Measurements from ENCODE around the gene TRIM46.
A peak's percentile ranks its signal among the peaks of the same experiment; 100 is the strongest.
"Not testable (repeated sequence)": the region's sequence is repeated elsewhere in the genome, so short reads cannot be mapped to it uniquely, and the experiment has no call there.

The TRIM46 gene

DNA sequence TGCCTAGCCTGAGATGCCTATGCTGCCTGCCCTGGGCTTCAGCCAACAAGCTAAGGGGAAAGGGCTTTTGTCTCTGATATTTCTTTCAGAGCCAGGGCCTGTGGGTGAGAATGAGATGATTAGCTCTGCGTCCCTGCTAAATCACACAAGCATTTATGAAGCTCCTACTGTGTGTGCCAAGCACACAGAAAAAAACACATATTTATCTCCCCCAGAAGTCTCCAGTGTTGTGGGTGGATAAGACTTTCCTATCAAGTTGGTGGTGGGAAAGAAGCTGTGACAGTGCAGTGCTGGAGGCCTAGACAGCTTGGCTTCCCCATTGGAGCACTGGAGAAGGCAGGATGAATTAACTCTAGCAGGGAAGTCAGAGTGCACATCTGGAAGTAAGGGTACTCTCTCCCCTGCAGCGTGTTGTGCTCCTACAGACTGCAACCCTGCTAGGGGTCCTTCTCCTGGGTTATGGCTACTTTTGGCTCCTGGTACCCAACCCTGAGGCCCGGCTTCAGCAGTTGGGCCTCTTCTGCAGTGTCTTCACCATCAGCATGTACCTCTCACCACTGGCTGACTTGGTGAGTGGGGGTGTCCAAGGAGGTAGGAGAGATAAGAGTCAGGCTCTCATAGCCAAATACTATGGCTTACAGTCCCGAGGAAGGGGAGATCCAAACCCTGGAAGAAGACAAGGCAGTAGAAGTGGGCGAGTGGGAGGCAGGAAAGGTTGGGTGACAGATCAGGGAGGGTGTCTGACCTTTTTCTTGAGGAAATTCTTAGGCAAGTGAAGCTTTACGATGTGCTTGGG, 36.3 kb upstream of the TRIM46 start:
- no peak for DNase-seq

DNA sequence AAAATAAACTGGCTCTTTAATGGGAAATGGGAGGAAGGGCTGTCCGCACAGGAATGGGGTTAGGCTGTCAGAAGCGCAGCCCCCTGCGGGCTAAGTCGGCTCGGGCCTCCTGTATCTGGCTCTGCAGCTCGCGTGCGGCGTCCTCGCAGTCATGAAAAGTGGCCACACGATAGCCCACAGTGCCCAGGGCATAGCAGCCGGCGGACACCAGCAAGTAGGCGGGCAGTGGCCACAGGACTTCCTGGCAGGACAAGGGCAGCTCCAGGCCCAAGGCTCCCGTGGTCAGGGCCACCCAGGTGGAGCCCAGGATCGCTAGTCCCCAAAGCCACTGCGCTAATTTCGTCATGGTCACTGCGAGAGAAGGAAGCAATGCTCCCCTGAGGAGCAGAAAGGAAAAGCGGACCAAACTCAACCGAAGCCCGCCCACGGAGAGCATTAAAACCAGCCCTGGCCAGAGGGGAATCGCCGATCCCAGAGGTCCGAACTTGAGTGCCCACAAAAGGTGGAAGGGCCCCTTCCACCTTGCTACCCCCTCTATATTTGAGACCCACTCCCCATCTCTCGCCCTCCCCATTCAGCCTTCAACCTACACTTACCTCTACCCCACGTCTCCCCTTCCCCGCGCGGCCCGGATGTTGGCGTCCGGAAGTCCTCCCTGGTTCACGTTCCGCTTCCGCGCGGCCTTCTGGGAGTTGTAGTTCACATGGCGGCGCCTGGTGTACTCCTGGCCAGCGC, 33.6 kb upstream of the TRIM46 start, which contains the start of gene DPM3:
TSS of gene DPM3 (minus strand) at position 637 of the 735 bp plus-strand sequence. CDS start at position 346, 291 bp downstream.
- DNase-seq = peak; percentile 87 to 91

DNA sequence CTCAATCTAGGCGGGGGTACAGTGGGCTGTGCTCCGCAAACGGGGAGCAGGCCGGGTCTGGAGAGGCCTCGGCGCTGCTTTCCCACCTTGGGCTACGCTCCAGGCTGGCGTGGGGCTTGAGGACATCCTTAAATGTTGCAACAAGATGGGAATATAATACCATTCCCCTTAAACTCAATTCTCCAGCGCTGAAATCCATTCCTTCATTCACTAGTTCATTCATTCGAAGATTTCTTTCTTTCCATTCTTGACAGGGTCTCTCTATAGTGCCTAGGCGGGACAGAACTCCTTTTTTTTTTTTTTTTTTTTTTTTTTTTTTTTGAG, 33.1 kb upstream of the TRIM46 start:
- no peak for DNase-seq

DNA sequence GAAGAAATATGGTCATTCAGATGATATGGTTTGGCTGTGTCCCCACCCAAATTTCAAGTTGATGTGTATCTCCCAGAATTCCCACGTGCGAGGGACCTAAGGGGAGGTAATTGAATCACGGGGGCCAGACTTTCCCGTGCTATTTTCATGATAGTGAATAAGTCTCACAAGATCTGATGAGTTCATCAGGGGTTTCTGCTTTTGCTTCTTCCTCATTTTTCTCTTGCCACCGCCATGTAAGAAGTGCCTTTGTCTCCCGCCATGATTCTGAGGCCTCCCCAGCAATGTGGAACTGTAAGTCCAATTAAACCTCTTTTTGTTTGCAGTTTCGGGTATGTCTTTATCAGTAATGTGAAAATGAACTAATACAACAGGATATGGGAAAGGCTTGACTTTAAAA, 31.9 kb upstream of the TRIM46 start:
- peak; percentile 66 to 77 for DNase-seq

DNA sequence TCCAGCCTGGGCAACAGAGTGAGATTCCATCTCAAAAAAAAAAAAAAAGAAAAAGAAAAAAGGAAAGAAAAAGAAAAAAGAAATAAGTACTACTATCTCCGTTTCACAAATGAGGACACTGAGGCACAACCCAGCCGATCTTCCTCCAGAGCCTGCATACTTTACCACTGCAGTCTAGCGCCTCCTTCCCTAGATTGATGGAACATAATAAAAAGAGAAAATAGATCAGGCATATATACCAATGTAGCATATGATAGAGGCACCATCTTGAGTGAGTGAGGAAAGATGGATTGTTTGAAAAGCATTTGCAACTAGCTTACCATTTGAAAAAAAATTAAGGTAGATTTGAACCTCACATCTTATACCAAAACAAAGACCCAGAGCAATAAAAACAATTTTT, 28.2 kb upstream of the TRIM46 start:
- DNase-seq = no peak

- peak; percentile 51 to 56 for DNase-seq
Measured at GRCh38 chr1:155155996-155156643, 17.5 kb upstream of the TRIM46 start.

DNA sequence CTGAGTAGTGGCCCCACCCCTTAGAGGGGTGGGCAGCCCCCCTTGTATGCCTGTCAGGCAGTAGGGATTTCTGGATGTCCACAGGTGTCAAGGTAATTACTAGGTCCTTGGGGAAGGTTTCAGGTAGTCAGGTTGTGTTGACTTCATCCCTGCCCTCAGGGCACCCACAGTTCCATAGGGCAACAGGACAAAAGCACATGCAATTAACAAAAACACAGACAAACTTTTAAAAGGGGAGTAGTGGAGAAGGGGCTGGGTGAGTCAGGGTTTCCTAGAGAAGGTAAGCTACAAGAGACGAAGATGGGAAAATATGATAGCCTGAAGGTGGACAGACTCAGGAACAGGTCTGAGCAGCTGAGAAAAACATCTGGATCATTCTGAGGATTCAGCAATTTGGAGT, 14.7 kb upstream of the TRIM46 start:
- DNase-seq = no peak

DNA sequence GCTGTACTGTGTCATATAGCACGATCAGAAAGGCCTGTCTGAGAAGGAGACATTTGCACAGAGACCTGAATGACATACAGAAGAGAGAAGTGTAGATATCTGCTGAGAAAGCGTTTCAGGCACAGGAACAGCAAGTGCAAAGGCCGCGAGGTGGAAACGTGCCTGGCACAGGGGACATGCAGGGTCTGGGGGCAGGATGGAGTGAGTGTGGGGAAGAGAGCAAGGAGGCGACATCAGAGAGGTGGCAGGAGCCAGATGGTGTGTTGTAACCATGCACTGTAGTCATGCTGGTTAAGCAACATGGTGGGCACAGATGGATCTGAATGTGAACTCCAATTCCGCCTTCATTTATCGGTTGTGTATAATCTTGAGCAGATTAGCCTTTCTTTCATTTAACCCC, 13.5 kb upstream of the TRIM46 start:
- DNase-seq = no peak

DNA sequence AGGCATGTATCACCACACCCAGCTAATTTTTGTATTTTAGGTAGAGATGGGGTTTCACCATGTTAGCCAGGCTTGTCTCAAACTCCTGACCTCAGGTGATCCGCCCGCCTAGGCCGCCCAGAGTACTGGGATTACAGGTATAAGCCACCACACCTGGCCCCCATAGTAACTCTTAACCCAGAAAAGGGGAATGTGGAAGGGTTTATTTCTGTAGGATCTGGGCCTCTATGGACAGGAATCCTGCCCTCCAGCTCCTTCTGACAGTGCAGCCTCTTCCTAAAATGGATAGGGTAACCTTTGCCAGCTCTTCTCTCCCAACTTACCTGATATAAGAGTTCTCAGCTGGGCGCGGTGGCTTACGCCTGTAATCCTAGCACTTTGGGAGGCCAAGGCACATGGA, 11.0 kb upstream of the TRIM46 start:
- DNase-seq = not testable (repeated sequence)

DNA sequence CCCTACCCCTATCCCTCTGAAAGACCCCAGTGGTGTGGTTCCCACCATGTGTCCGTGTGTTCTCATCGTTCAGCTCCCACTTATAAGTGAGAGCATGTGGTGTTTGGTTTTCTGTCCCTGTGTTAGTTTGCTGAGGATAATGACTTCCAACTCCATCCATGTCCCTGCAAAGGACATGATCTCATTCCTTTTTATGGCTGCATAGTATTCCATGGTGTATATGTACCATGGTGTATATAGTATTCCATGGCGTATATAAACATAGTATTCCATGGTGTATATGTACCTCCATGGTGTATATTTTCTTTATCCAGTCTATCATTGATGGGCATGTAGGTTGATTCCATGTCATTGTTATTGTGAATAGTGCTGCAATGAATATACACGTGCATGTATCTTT, 9.9 kb upstream of the TRIM46 start:
- not testable (repeated sequence) for DNase-seq

DNA sequence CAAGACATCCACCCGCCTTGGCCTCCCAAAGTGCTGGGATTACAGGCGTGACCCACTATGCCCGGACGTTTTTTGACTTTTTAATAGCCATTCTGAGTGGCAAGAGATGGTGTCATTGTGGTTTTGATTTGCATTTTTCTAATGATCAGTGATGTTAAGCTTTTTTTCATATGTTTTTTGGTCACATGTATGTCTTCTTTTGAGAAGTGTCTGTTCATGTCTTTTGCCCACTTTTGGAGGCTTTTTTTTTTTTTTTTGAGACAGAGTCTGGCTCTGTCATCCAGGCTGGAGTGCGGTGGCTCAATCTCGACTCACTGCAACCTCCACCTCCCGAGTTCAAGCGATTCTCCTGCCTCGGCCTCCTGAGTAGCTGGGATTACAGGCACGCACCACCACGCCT, 9.0 kb upstream of the TRIM46 start:
- not testable (repeated sequence) for DNase-seq

DNA sequence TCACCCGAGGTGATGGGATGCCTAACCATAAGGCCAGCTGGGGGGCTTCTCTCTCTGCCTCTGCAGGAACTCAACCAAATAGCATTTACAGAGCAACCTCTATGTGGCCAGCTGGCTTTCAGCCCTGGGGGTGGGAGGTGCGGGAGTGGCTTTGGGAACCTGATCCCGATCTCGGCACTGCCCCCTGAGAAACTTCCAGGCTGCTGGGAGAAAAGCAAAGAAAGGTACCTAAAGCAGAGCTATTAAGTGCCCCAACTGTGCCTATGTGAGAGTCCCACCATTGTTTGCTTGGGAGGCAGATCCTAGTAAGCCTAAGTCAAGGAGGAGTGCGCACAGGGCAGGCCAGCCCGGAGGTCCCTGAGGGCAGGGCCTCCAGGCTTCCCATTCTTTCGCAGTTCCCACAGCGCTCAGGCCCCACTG, 7.6 kb upstream of the TRIM46 start:
- DNase-seq = no peak

DNA sequence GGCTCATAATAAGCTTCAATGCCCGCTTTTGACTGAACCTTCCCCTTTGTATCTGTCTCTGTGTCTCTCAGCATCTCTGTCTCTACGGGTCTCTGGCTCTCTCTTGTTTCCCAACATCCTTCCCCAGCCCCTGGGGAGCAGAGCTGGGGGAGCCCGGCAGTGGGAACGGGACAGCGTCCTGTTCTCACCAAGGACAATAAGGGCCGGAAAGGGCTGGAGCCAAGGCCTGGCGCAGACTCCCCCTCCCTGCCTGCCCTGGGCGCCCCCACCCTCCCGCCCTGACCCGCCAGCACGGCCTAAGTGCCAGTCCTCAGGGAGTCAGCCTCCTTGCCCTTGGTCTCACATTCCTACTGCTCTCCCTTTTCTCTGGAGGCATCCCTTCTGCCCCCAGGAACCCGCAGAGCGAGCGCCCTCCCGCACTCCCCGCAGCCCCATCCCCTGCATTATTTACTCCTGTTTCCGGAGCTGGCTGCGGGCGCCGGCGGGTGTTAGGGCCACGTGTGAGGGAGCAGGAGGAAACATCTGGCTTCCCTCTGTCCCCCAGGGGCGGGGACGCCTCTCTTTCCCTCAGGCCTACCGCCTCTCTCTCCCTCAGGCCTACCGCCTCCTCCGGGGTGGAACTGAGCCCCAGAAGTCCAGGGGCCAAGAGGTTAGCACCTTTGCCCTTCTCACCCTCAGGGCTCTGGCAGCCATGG, 7.0 kb upstream of the TRIM46 start:
- no peak for DNase-seq

DNA sequence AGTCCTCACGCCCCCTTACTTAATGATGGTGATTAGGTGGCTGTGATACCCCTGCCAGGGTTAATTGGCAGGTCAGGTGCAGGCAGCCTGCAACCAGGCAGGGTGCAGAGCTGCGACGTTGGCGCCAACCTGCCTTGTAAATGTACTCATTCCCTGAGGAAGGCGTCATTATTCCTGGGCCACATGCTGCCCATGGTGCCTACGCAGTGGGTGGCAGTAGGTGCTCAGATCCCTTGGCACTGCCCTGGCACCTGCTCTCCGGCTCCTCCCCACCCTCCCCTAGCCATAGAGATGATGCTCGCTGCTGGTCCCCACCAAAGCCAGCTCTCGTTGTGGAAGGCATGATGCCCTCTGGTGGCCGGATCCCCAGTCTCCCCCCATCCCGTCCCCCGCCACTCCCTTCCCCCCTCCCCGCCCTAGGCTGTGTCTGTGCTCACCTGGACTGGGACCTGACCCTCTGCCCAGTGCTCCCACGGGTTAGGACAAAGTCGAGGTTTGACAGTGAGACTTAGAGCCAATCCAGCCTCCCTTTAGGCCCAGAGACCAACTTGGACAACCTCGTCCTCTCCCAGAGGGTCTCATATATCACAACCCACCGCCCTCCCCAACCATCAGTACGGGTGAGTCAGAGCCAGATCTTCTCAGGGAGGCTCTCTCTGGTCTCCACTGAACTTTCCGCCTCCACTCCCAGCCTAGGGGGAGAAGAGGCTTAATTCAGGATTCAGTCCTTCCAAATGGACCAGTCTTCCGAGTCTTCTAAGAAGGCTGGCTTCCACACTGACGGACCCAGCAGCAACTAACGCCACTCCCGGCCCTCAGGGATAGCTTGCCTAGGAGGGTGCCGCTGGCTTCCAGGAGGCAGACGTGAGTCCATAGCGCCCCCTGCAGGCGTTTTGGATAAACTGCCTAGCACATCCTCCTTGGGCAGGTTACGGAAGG, 6.2 kb upstream of the TRIM46 start:
- peak; percentile 87 to 90 for DNase-seq

- DNase-seq = not testable (repeated sequence)
Measured at GRCh38 chr1:155168105-155168445, 5.6 kb upstream of the TRIM46 start.

GRCh38 chr1:155168456-155169210, 5.0 kb upstream of the TRIM46 start:
- DNase-seq = no peak

GRCh38 chr1:155169541-155169940, 4.1 kb upstream of the TRIM46 start:
- no peak for DNase-seq

DNA sequence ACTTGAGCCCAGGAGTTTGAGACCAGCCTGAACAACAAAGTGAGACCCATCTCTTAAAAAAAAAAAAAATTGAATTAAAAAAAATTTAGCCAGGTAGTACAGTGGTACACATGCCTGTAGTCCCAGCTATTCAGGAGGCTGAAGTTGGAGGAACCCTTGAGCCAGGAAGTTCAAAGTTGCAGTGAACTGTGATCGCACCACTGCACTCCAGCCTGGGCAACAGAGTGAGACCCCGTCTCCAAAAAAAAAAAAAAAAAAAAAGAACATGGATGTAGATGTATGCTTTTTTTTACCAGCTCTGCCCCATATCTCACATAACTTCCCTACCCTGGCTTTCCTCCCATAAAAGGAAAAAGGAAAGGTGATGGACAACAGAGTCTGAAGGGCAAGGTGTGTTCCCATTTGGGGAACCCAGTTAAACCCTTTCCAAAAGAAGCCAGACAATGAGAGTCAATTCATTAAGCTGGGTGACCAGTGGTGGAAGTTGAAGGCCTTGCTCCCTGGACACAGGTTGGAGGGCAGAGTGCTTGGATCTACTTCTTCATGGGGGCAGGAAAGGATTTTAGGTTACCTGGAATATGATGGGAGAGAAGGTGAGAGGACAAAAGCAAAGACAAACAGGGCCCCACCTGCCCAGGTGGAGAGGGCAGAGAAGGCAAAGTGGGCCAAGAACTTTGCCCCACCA, 3.4 kb upstream of the TRIM46 start:
- no peak for DNase-seq

- no peak for DNase-seq
Measured at GRCh38 chr1:155170806-155171205, 2.8 kb upstream of the TRIM46 start.

All from inflammatory macrophage (primary cell).